ENCODE results near the gene SLC28A1. TPM values are rescaled to one million over a fixed set of nuclear protein-coding genes. Genes with fewer than 3 reads are reported as not detected.

The SLC28A1 gene
- total RNA-seq, 1 donor from 2014 or later, result not detected

DNA sequence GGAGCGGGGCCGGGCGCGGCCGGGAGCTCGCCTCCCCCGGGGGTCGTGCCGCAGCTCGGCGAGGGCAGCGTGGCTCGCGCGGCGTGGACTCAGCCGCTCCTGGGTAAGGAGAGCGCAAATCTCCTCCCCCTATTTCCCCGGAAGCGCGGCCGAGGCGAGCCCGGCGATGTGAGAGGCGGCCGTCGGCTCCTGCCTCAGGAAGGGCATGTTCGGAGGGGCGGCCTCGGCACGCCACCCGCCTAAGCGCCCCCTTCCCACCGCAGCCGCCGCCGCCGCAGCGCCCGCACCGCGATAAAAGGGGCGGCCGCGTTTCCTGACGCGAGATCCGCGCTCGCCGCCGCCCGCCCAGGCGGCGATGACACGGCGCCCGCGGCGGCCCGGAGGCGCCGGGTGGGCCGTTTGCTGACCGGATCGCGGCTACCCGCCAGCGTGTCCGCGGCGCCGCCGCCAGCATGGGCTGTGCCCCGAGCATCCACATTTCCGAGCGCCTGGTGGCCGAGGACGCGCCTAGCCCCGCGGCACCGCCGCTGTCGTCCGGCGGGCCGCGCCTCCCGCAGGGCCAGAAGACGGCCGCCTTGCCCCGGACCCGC is 97.3 kb downstream of the SLC28A1 start, which contains the start of gene PDE8A:
TSS of gene PDE8A (plus strand) at position 146 of the 590 bp plus-strand sequence. CDS start at position 453, 307 bp downstream.
- Histone ChIP-seq H3K4me2 (ENCODE audit: low read length) (peak within 1 kb of the TSS; percentile 86), H3K4me3 (ENCODE audit: insufficient read depth, low read depth, low read length) (peak within 1 kb of the TSS; percentile 77), H4K20me1 (ENCODE audit: insufficient read depth, low read length) (peaks cover 43% of the 10 kb centered on the region), H3K9me3 (ENCODE audit: insufficient read depth, low read depth, low read length) (no peaks in the 10 kb centered on the region), H3K27me3 (ENCODE audit: insufficient read depth, low read length) (no peaks in the 10 kb centered on the region), H3K4me1 (ENCODE audit: insufficient read depth, low read length) (peaks cover 11% of the 10 kb centered on the region), H2AFZ (ENCODE audit: low read depth, low read length) (peak within 1 kb of the TSS; percentile 98), H3K36me3 (ENCODE audit: insufficient read depth, low read length) (no peaks in the 10 kb centered on the region), H3K79me2 (ENCODE audit: insufficient read depth, low read length) (peaks cover 48% of the 10 kb centered on the region), H3K27ac (ENCODE audit: low read depth, low read length) (peak within 1 kb of the TSS; percentile 93), H3K9ac (ENCODE audit: low read length) (peak within 1 kb of the TSS; percentile 90)
- peak within 1 kb of the TSS; percentile 75 for H3K27ac Mint-ChIP-seq (ENCODE audit: unreplicated experiment)
- TF ChIP-seq, protein P1, sequence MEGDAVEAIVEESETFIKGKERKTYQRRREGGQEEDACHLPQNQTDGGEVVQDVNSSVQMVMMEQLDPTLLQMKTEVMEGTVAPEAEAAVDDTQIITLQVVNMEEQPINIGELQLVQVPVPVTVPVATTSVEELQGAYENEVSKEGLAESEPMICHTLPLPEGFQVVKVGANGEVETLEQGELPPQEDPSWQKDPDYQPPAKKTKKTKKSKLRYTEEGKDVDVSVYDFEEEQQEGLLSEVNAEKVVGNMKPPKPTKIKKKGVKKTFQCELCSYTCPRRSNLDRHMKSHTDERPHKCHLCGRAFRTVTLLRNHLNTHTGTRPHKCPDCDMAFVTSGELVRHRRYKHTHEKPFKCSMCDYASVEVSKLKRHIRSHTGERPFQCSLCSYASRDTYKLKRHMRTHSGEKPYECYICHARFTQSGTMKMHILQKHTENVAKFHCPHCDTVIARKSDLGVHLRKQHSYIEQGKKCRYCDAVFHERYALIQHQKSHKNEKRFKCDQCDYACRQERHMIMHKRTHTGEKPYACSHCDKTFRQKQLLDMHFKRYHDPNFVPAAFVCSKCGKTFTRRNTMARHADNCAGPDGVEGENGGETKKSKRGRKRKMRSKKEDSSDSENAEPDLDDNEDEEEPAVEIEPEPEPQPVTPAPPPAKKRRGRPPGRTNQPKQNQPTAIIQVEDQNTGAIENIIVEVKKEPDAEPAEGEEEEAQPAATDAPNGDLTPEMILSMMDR (IDR thresholded peaks at IDR 0.05; ENCODE audit: insufficient read depth, low read depth, low read length), result no peak
- TF ChIP-seq EZH2 (IDR thresholded peaks at IDR 0.05; ENCODE audit: insufficient read depth, low read length), result no peak
- peak within 1 kb of the TSS; percentile 94 for H3K4me3 Mint-ChIP-seq (ENCODE audit: unreplicated experiment)
- peaks cover 18% of the 10 kb centered on the region for H3K27me3 Mint-ChIP-seq (ENCODE audit: low read depth, unreplicated experiment)
- H3K4me1 Mint-ChIP-seq (ENCODE audit: low read depth, unreplicated experiment), result peaks cover 3% of the 10 kb centered on the region
- H3K36me3 Mint-ChIP-seq (ENCODE audit: low read depth, unreplicated experiment), result no peaks in the 10 kb centered on the region
- FAIRE-seq (no peak), DNase-seq (ENCODE audit: low read depth) (peak; percentile 37)
- no peaks in the 10 kb centered on the region for H3K9me3 Mint-ChIP-seq (ENCODE audit: unreplicated experiment)

DNA sequence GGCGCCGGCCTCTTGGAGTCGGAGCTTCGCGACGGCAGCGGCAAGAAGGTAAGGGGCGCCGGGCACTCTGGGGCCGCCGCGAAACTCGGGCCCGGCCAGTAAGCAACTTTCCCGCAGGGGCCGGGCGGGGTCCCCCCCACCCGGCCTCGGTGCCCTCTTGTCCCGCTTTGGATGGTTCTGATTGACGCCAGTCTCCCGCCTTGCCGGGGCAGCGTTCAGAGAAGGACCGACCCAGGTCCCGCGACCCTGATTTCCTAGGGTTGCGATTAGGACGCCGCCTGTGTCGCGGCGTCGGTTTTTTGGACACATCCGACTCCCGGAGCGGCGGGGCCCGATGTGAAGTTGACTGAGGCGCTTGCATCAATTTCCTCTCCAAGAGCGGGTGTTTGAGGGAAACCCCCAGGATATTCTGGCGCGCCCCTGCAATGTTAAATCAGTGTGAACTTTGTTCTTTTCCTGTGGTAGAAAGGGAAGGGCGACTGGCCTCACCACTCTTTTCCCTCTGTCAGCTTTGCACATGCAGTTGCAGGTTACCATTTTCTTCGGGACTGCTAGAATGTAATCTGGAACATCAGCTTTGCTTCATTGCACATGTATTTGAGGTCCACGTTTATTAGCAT is 97.9 kb downstream of the SLC28A1 start:
- H3K36me3 ChIP-seq (ENCODE audit: insufficient read depth, low read length), result no peaks in the 10 kb centered on the region
- peaks cover 54% of the 10 kb centered on the region for H3K79me2 ChIP-seq (ENCODE audit: insufficient read depth, low read length)
- peak overlapping the region; percentile 77 for H3K4me3 ChIP-seq (ENCODE audit: insufficient read depth, low read depth, low read length)
- peak overlapping the region; percentile 90 for H3K9ac ChIP-seq (ENCODE audit: low read length)
- DNase-seq (ENCODE audit: low read depth), result no peak
- H3K27me3 ChIP-seq (ENCODE audit: insufficient read depth, low read length), result no peaks in the 10 kb centered on the region
- Mint-ChIP-seq H3K27ac (ENCODE audit: unreplicated experiment) (peak overlapping the region; percentile 75), H3K9me3 (ENCODE audit: unreplicated experiment) (no peaks in the 10 kb centered on the region), H3K36me3 (ENCODE audit: low read depth, unreplicated experiment) (no peaks in the 10 kb centered on the region), H3K4me1 (ENCODE audit: low read depth, unreplicated experiment) (peaks cover 3% of the 10 kb centered on the region), H3K27me3 (ENCODE audit: low read depth, unreplicated experiment) (peaks cover 12% of the 10 kb centered on the region), H3K4me3 (ENCODE audit: unreplicated experiment) (peak overlapping the region; percentile 94)
- FAIRE-seq, result no peak
- H3K27ac ChIP-seq (ENCODE audit: low read depth, low read length), result peak overlapping the region; percentile 93
- peaks cover 44% of the 10 kb centered on the region for H4K20me1 ChIP-seq (ENCODE audit: insufficient read depth, low read length)
- H3K4me2 ChIP-seq (ENCODE audit: low read length), result peak overlapping the region; percentile 86
- peak overlapping the region; percentile 78 for H2AFZ ChIP-seq (ENCODE audit: low read depth, low read length)
- H3K9me3 ChIP-seq (ENCODE audit: insufficient read depth, low read depth, low read length), result no peaks in the 10 kb centered on the region
- TF ChIP-seq, protein P1 (IDR thresholded peaks at IDR 0.05; ENCODE audit: insufficient read depth, low read depth, low read length), result no peak
- TF ChIP-seq EZH2 (IDR thresholded peaks at IDR 0.05; ENCODE audit: insufficient read depth, low read length), result no peak
- H3K4me1 ChIP-seq (ENCODE audit: insufficient read depth, low read length), result peaks cover 11% of the 10 kb centered on the region

DNA sequence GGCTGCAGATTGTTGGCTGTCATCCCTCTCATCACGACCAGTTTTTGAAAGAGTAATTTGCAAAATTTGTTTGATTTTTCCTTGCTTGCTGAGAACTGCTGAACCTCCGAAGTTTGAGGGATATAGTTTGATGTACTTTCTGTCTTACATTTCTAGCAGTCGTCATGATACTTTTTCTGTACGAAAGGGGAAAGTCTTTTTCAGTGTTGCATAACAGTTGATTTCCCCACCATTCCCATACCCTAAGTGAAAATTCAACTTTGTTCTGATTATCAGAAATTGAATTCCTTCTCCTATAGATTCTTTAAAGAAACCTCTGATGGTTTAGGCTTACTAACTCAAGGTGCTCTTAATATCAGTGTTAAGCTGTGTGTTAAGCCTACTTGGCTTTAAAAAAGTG is 98.8 kb downstream of the SLC28A1 start:
- Histone ChIP-seq H3K36me3 (ENCODE audit: insufficient read depth, low read length) (no peaks in the 10 kb centered on the region), H2AFZ (ENCODE audit: low read depth, low read length) (no peak overlapping the region), H3K9ac (ENCODE audit: low read length) (peak overlapping the region; percentile 90), H3K4me2 (ENCODE audit: low read length) (peak overlapping the region; percentile 86), H3K4me1 (ENCODE audit: insufficient read depth, low read length) (peaks cover 11% of the 10 kb centered on the region), H3K9me3 (ENCODE audit: insufficient read depth, low read depth, low read length) (no peaks in the 10 kb centered on the region), H3K27ac (ENCODE audit: low read depth, low read length) (no peak overlapping the region), H3K27me3 (ENCODE audit: insufficient read depth, low read length) (no peaks in the 10 kb centered on the region), H3K4me3 (ENCODE audit: insufficient read depth, low read depth, low read length) (peak overlapping the region; percentile 77), H4K20me1 (ENCODE audit: insufficient read depth, low read length) (peaks cover 50% of the 10 kb centered on the region), H3K79me2 (ENCODE audit: insufficient read depth, low read length) (peaks cover 63% of the 10 kb centered on the region)
- H3K36me3 Mint-ChIP-seq (ENCODE audit: low read depth, unreplicated experiment), result peaks cover under 1% of the 10 kb centered on the region
- no peak for FAIRE-seq
- peak overlapping the region; percentile 94 for H3K4me3 Mint-ChIP-seq (ENCODE audit: unreplicated experiment)
- peaks cover 10% of the 10 kb centered on the region for H3K27me3 Mint-ChIP-seq (ENCODE audit: low read depth, unreplicated experiment)
- no peak for DNase-seq (ENCODE audit: low read depth)
- H3K27ac Mint-ChIP-seq (ENCODE audit: unreplicated experiment), result no peak overlapping the region
- no peaks in the 10 kb centered on the region for H3K9me3 Mint-ChIP-seq (ENCODE audit: unreplicated experiment)
- H3K4me1 Mint-ChIP-seq (ENCODE audit: low read depth, unreplicated experiment), result peaks cover 3% of the 10 kb centered on the region
- TF ChIP-seq, protein P1 (IDR thresholded peaks at IDR 0.05; ENCODE audit: insufficient read depth, low read depth, low read length), result no peak
- no peak for TF ChIP-seq EZH2 (IDR thresholded peaks at IDR 0.05; ENCODE audit: insufficient read depth, low read length)
